Adrenal gland (tissue), 12 donors: ENCODE data around the gene GCSAM. TPM values are rescaled to one million over a fixed set of nuclear protein-coding genes. Genes with fewer than 3 reads are reported as not detected.

Experiments used
- DNase-seq, 7 donors: peaks; one replicate each; pipeline ENCODE4 v3.0.0-alpha.2; 2019 to 2020
- H3K27ac ChIP-seq, 5 donors: fragments of 200-600 bp; sonication (generic) in 4 of 5; 1 replicate in 3 of 5; 2 replicates in 2 of 5; pipeline versions ENCODE4 v1.5.1 to v1.8.0; 2016 to 2020; ENCODE audit warnings: mild to moderate bottlenecking in 1 of 5
- H3K27me3 ChIP-seq: fragments of 200-600 bp; 2 replicates; pipeline ENCODE4 v1.8.0; 2021
- H3K36me3 ChIP-seq, 2 donors: fragments of 200-600 bp; replicated peaks in 1 of 2; 1 replicate in 1 of 2; 2 replicates in 1 of 2; pipeline versions ENCODE4 v1.5.1 to v1.8.0; 2018 to 2022
- H3K4me1 ChIP-seq, 2 donors: fragments of 200-600 bp; replicated peaks in 1 of 2; 1 replicate in 1 of 2; 2 replicates in 1 of 2; pipeline versions ENCODE4 v1.5.1 to v1.8.0; 2018 to 2021
- H3K4me3 ChIP-seq, 4 donors: fragments of 200-600 bp; sonication (generic) in 3 of 4; one replicate each; pipeline ENCODE4 v1.5.1; 2016 to 2018
- H3K9me3 ChIP-seq, 3 donors: fragments of 200-600 bp; sonication (generic) in 1 of 3; replicated peaks in 1 of 3; 1 replicate in 2 of 3; 2 replicates in 1 of 3; pipeline versions ENCODE4 v1.5.1 to v1.8.0; 2016 to 2021
- POLR2A ChIP-seq, 2 donors: fragments of 450-650 bp; IDR thresholded peaks; one replicate each; pipeline ENCODE4 v1.6.1; 2017; ENCODE audit warnings: antibody characterized with exemption in 2 of 2, mild to moderate bottlenecking in 2 of 2, moderate library complexity in 1 of 2
- WGBS, 4 donors: extraction: QIAGEN DNeasy Blood & Tissue Kit in 2 of 4; methylation state at CpG; one replicate each; pipeline versions ENCODE4 v1.1.5 to v1.1.7; 2013 to 2017; 5-methylcytosine and 5-hydroxymethylcytosine counted together
- intact Hi-C, 2 donors: fragments of 100-400 bp; cut with DNase I; formaldehyde crosslinking; loops; one replicate each; pipeline versions ENCODE4 v1.14.1 to v1.15.0; 2022 to 2023
- polyA plus RNA-seq, 3 donors: library from polyadenylated mRNA; stranded (reverse); fragments of 200-250 nt in 2 of 3; fragments of 350-450 nt in 1 of 3; fragmentation: Illumina TruSeq in 1 of 3; extraction: RNeasy Lipid Tissue Mini Kit (QIAGEN cat#74804) in 1 of 3; gene quantifications; one replicate each; pipeline ENCODE4 v1.2.3, GENCODE V29; 2013 to 2014
- total RNA-seq, 9 donors: library from RNA; depleted of rRNA in 4 of 9; stranded (reverse); fragments of >200 nt in 4 of 9; fragments of 120-200 nt in 1 of 9; fragmentation: NEBNext Ultra II Directional in 1 of 9; extraction: Animal tissue kit (Norgen Biotek cat#: 25700) in 1 of 9; gene quantifications; one replicate each; pipeline versions ENCODE4 v1.1.0 to v1.2.4, GENCODE V29; 2013 to 2023
- TF ChIP-seq, protein P1 (sequence below), 6 experiments: fragments of 450-650 bp in 4 of 6; fragments of 200-600 bp in 2 of 6; sonication (generic) in 1 of 6; IDR thresholded peaks; 1 replicate in 5 of 6; 2 replicates in 1 of 6; pipeline versions ENCODE4 v1.5.1 to v1.8.0; 2016 to 2021; ENCODE audit warnings: antibody characterized with exemption in 6 of 6, mild to moderate bottlenecking in 2 of 6, moderate library complexity in 1 of 6
- donor health status: healthy with polysubstance abuse.
- donor health status: Bipolar disorder and iron deficiency.
- donor health status: DM: yes; HTN: yes; CAD: no.
- donor health status: DM: no; HTN: no; CAD: no.
- donor health status: DM: no; HTN: no; CAD: no.
- donor health status: DM: yes; HTN: yes; CAD: no.

Gene GCSAM
- total and polyA plus RNA-seq, 12 donors, result 0.07 to 1.8 (median 0.26) TPM; not detected in 5

DNA sequence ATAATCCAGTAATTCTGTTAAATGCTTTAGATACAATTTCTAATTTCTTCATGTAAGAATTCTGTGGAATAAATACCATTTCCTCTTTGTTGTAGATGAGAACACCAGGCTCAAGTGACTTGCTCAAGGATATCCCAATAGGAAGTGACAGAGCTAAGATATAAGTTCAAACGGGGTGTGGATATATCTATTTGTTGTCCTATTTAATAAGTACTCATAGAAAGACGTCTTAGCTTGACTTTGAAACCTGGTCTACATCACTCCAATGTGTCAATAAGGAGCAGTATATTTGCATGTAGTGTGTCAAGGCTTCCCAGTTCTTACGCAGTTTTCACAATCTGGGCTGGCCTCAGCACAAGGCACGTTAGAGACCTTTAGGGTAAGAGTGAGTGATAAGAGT is 4.7 kb upstream of the GCSAM start:
- no peak for TF ChIP-seq POLR2A (IDR thresholded peaks at IDR 0.05)
- TF ChIP-seq, protein P1, sequence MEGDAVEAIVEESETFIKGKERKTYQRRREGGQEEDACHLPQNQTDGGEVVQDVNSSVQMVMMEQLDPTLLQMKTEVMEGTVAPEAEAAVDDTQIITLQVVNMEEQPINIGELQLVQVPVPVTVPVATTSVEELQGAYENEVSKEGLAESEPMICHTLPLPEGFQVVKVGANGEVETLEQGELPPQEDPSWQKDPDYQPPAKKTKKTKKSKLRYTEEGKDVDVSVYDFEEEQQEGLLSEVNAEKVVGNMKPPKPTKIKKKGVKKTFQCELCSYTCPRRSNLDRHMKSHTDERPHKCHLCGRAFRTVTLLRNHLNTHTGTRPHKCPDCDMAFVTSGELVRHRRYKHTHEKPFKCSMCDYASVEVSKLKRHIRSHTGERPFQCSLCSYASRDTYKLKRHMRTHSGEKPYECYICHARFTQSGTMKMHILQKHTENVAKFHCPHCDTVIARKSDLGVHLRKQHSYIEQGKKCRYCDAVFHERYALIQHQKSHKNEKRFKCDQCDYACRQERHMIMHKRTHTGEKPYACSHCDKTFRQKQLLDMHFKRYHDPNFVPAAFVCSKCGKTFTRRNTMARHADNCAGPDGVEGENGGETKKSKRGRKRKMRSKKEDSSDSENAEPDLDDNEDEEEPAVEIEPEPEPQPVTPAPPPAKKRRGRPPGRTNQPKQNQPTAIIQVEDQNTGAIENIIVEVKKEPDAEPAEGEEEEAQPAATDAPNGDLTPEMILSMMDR (IDR thresholded peaks at IDR 0.05), result no peak
- H3K9me3 ChIP-seq, result no peaks in the 10 kb centered on the region
- H3K27ac ChIP-seq, result no peak overlapping the region
- WGBS, 4 donors, result 45 to 52% (median 47%) methylated on average over 4 of the region's 4 CpGs
- DNase-seq, result no peak
- intact Hi-C loops, result no loop called here
- H3K27me3 ChIP-seq, result no peaks in the 10 kb centered on the region
- no peaks in the 10 kb centered on the region for H3K4me1 ChIP-seq
- H3K36me3 ChIP-seq, result no peaks in the 10 kb centered on the region
- no peak overlapping the region for H3K4me3 ChIP-seq

DNA sequence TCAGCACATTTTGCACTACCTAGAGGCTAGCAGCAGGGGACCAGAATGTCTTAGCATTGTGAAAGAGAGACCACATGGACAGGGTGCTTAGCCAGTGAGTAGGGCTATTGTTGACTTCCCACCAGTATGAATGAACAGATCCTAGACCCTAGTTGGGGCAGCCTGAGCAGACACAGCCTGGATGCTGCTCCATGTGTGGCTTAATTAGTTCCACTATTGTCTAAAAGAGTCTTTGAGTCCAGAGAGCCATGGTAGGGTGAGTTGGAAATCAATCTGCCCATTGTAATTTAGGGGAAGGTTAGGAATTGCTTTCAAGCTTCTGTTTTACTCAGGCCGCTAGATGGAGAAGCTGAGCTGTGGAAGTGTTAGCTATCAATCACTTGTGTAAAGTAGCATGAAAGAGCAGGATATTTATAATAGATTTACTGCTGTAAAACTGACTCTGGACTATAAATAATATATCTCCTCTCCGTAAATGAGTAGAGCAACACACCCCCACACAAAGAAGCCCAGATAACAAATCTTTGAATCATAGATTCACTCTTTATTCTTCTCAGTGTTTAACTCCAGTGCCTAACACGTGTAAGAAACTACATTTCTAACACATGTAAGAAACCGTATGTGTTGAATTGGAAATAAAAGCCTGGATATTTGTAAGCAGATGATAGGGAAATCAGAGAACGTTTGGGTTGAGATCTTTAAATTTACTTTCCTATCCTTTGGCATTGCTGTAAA is 4.1 kb upstream of the GCSAM start:
- H3K27ac ChIP-seq, result no peak overlapping the region
- DNase-seq, result peak in 1 of 7 donors; percentile 23

DNA sequence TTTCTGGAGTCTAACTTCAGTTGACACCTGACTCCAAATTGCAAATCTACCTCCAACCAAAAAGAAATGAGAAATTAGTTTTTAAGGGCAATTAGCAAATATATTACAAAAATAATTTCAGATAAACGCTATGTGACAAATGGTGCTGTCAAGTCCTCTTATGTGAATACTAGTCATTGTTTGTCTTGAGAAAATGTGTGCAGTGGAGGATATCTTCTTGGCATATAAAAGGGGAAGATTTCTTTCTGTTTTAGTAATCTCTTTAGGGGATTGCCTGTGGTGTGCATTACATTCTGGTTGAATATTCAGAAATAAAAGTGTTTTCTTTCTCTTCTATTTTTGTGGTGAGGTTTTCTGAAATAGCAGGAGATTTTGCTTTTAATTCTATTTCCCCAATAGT is 3.0 kb upstream of the GCSAM start:
- Histone ChIP-seq H3K9me3 (no peaks in the 10 kb centered on the region), H3K4me1 (no peaks in the 10 kb centered on the region), H3K27ac (no peak overlapping the region), H3K4me3 (no peak overlapping the region), H3K36me3 (no peaks in the 10 kb centered on the region), H3K27me3 (no peaks in the 10 kb centered on the region)
- intact Hi-C loops, result no loop called here
- 53 to 66% (median 58%) methylated on average over 1 of the region's 1 CpG for WGBS, 4 donors
- DNase-seq, result no peak
- TF ChIP-seq, protein P1 (IDR thresholded peaks at IDR 0.05), result no peak

More for the DNA sequence above, 4.1 kb upstream of the GCSAM start:
- H3K36me3 ChIP-seq, result no peaks in the 10 kb centered on the region
- TF ChIP-seq, protein P1 (IDR thresholded peaks at IDR 0.05), result peak; percentile 12 to 49 (median 28)
- no peak for TF ChIP-seq POLR2A (IDR thresholded peaks at IDR 0.05)
- intact Hi-C loops, result no loop called here
- 27 to 31% (median 31%) methylated on average over 5 of the region's 5 CpGs for WGBS, 4 donors
- no peaks in the 10 kb centered on the region for H3K9me3 ChIP-seq
- no peaks in the 10 kb centered on the region for H3K27me3 ChIP-seq
- no peaks in the 10 kb centered on the region for H3K4me1 ChIP-seq
- H3K4me3 ChIP-seq, result no peak overlapping the region

DNA sequence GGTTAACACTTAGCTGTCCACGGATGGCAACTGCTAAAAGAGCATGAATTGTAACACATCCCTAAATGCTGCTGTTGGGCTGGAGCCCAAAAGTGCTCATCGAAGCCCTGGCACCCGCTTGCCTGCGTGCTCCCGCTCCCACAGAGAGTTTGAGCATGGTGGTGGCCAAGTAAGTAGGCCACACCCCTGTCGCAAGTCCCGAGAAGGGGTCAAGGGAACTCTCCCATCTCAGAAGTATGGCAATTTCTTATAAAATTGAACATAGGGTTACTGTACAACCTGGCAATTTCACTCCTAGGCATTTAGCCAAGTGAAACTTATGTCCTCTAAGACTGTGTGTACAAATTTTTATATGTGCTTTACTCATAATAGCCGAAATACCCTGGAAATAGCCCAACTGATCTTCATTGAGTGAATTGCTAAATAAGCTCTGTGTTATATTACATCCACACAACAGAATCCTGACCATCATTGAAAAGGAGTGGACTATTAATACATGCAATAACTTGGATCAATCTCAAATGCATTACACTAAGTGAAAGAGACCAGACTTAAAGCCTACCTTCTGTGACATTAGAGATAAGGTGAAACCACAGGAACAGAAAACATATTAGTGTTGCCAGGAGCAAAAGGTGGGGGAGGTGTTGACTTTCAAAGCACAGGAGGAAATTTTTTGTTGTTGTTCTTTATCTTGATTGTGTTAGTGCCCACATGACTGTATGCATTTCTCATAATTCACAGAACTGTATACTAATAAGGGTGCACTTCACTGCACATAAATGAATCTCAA is 1.5 kb upstream of the GCSAM start:
- TF ChIP-seq, protein P1 (IDR thresholded peaks at IDR 0.05), result no peak
- no peak for TF ChIP-seq POLR2A (IDR thresholded peaks at IDR 0.05)
- WGBS, 4 donors, result 71 to 83% (median 79%) methylated on average over 5 to 8 of the region's 8 CpGs
- Histone ChIP-seq H3K4me1 (no peaks in the 10 kb centered on the region), H3K9me3 (no peaks in the 10 kb centered on the region), H3K27me3 (no peaks in the 10 kb centered on the region), H3K4me3 (no peak overlapping the region), H3K36me3 (no peaks in the 10 kb centered on the region), H3K27ac (no peak overlapping the region)
- intact Hi-C loops, result no loop called here
- DNase-seq, result no peak
